Brain pericyte (primary cell): ENCODE data around the gene UPK1A.
"Not testable (repeated sequence)": the region's sequence is repeated elsewhere in the genome, so short reads cannot be mapped to it uniquely, and the experiment has no call there.

ENCODE experiments used
- DNase-seq: peaks from one replicate; pipeline ENCODE4 v3.0.0-alpha.2; 2012; ENCODE audit warnings: low read depth, low spot score

UPK1A gene

GRCh38 chr19:35716801-35717664 lies 50.7 kb downstream of the UPK1A start:
- DNase-seq, result peak; percentile 91

- DNase-seq, result no peak
Measured at GRCh38 chr19:35717665-35718344, 51.5 kb downstream of the UPK1A start, which contains the start of gene KMT2B. KMT2B (plus strand) TSS chr19:35718003; CDS start chr19:35718019, 16 bp downstream.

- DNase-seq, result no peak
Measured at GRCh38 chr19:35718345-35719041, 52.2 kb downstream of the UPK1A start.

GRCh38 chr19:35719402-35720162 lies 53.3 kb downstream of the UPK1A start:
- no peak for DNase-seq

GRCh38 chr19:35720163-35720524 lies 53.8 kb downstream of the UPK1A start:
- DNase-seq, result no peak

GRCh38 chr19:35720648-35721047 lies 54.3 kb downstream of the UPK1A start:
- DNase-seq, result no peak

GRCh38 chr19:35721374-35721773 lies 55.1 kb downstream of the UPK1A start:
- no peak for DNase-seq

- DNase-seq, result no peak
Measured at GRCh38 chr19:35722461-35722860, 56.1 kb downstream of the UPK1A start.

- no peak for DNase-seq
Measured at GRCh38 chr19:35722897-35723296, 56.6 kb downstream of the UPK1A start.

GRCh38 chr19:35723671-35724070 lies 57.4 kb downstream of the UPK1A start:
- no peak for DNase-seq

- DNase-seq, result not testable (repeated sequence)
Measured at GRCh38 chr19:35724132-35724531, 57.8 kb downstream of the UPK1A start.

- DNase-seq, result no peak
Measured at GRCh38 chr19:35724560-35724959, 58.2 kb downstream of the UPK1A start.

- DNase-seq, result no peak
Measured at GRCh38 chr19:35725216-35725861, 59.0 kb downstream of the UPK1A start.

GRCh38 chr19:35727053-35727955 lies 61.0 kb downstream of the UPK1A start:
- no peak for DNase-seq
